ENCODE measurements around the gene YLPM1.

YLPM1 gene

GRCh38 chr14:74835645-74836250 is 72.6 kb downstream of the YLPM1 start:
- Histone ChIP-seq H3K4me1 (ENCODE audit: control insufficient read depth in 5 of 5, insufficient read depth in 5 of 5, low read length in 5 of 5) (peaks cover 0 to 23% (median 5%) of the 10 kb centered on the region in 5 donors), H3K27ac (ENCODE audit: low read depth, low read length) (no peak overlapping the region), H3K27me3 (ENCODE audit: control insufficient read depth in 5 of 5, insufficient read depth in 4 of 5, low read length in 5 of 5) (no peaks in the 10 kb centered on the region), H3K9me3 (ENCODE audit: control insufficient read depth in 5 of 5, low read length in 5 of 5) (no peaks in the 10 kb centered on the region), H3K9ac (ENCODE audit: low read length in 5 of 5) (no peak overlapping the region), H3K4me3 (ENCODE audit: low read depth in 1 of 5, low read length in 5 of 5) (no peak overlapping the region), H3K36me3 (ENCODE audit: control insufficient read depth in 5 of 5, insufficient read depth in 5 of 5, low read length in 5 of 5) (peaks cover 6 to 21% (median 16%) of the 10 kb centered on the region in 5 donors)

GRCh38 chr14:74836251-74836960 is 73.3 kb downstream of the YLPM1 start:
- Histone ChIP-seq H3K9ac (ENCODE audit: low read length in 5 of 5) (peak overlapping the region in 1 of 5 donors; percentile 24), H3K4me3 (ENCODE audit: low read depth in 1 of 5, low read length in 5 of 5) (no peak overlapping the region), H3K27me3 (ENCODE audit: control insufficient read depth in 5 of 5, insufficient read depth in 4 of 5, low read length in 5 of 5) (no peaks in the 10 kb centered on the region), H3K9me3 (ENCODE audit: control insufficient read depth in 5 of 5, low read length in 5 of 5) (no peaks in the 10 kb centered on the region), H3K27ac (ENCODE audit: low read depth, low read length) (peak overlapping the region; percentile 68), H3K36me3 (ENCODE audit: control insufficient read depth in 5 of 5, insufficient read depth in 5 of 5, low read length in 5 of 5) (peaks cover 5 to 16% (median 11%) of the 10 kb centered on the region in 5 donors), H3K4me1 (ENCODE audit: control insufficient read depth in 5 of 5, insufficient read depth in 5 of 5, low read length in 5 of 5) (peaks cover 0 to 23% (median 5%) of the 10 kb centered on the region in 5 donors)

- Histone ChIP-seq H3K4me3 (ENCODE audit: low read depth in 1 of 5, low read length in 5 of 5) (peak overlapping the region in 2 of 5 donors; percentile 12 to 20), H3K27ac (ENCODE audit: low read depth, low read length) (peak overlapping the region; percentile 68), H3K4me1 (ENCODE audit: control insufficient read depth in 5 of 5, insufficient read depth in 5 of 5, low read length in 5 of 5) (peaks cover 0 to 23% (median 8%) of the 10 kb centered on the region in 5 donors), H3K36me3 (ENCODE audit: control insufficient read depth in 5 of 5, insufficient read depth in 5 of 5, low read length in 5 of 5) (peaks cover 5 to 13% (median 9%) of the 10 kb centered on the region in 5 donors), H3K9me3 (ENCODE audit: control insufficient read depth in 5 of 5, low read length in 5 of 5) (no peaks in the 10 kb centered on the region), H3K9ac (ENCODE audit: low read length in 5 of 5) (peak overlapping the region in 3 of 5 donors; percentile 31 to 40 (median 40)), H3K27me3 (ENCODE audit: control insufficient read depth in 5 of 5, insufficient read depth in 4 of 5, low read length in 5 of 5) (no peaks in the 10 kb centered on the region)
These were observed 75.0 kb downstream of the YLPM1 start for GRCh38 chr14:74838166-74838565.

- Histone ChIP-seq H3K36me3 (ENCODE audit: control insufficient read depth in 5 of 5, insufficient read depth in 5 of 5, low read length in 5 of 5) (peaks cover 1 to 8% (median 5%) of the 10 kb centered on the region in 5 donors), H3K27me3 (ENCODE audit: control insufficient read depth in 5 of 5, insufficient read depth in 4 of 5, low read length in 5 of 5) (no peaks in the 10 kb centered on the region), H3K4me1 (ENCODE audit: control insufficient read depth in 5 of 5, insufficient read depth in 5 of 5, low read length in 5 of 5) (peaks cover 5 to 46% (median 28%) of the 10 kb centered on the region in 5 donors), H3K9me3 (ENCODE audit: control insufficient read depth in 5 of 5, low read length in 5 of 5) (no peaks in the 10 kb centered on the region), H3K27ac (ENCODE audit: low read depth, low read length) (no peak overlapping the region), H3K9ac (ENCODE audit: low read length in 5 of 5) (no peak overlapping the region), H3K4me3 (ENCODE audit: low read depth in 1 of 5, low read length in 5 of 5) (no peak overlapping the region)
These were observed 77.5 kb downstream of the YLPM1 start for GRCh38 chr14:74840603-74841030.

- Histone ChIP-seq H3K9ac (ENCODE audit: low read length in 5 of 5) (no peak overlapping the region), H3K27ac (ENCODE audit: low read depth, low read length) (no peak overlapping the region), H3K9me3 (ENCODE audit: control insufficient read depth in 5 of 5, low read length in 5 of 5) (no peaks in the 10 kb centered on the region), H3K36me3 (ENCODE audit: control insufficient read depth in 5 of 5, insufficient read depth in 5 of 5, low read length in 5 of 5) (peaks cover 0 to 5% (median 5%) of the 10 kb centered on the region in 5 donors), H3K27me3 (ENCODE audit: control insufficient read depth in 5 of 5, insufficient read depth in 4 of 5, low read length in 5 of 5) (no peaks in the 10 kb centered on the region), H3K4me3 (ENCODE audit: low read depth in 1 of 5, low read length in 5 of 5) (no peak overlapping the region), H3K4me1 (ENCODE audit: control insufficient read depth in 5 of 5, insufficient read depth in 5 of 5, low read length in 5 of 5) (peaks cover 5 to 50% (median 35%) of the 10 kb centered on the region in 5 donors)
These were observed 78.4 kb downstream of the YLPM1 start for GRCh38 chr14:74841230-74842207.

- Histone ChIP-seq H3K9me3 (ENCODE audit: control insufficient read depth in 5 of 5, low read length in 5 of 5) (no peaks in the 10 kb centered on the region), H3K27ac (ENCODE audit: low read depth, low read length) (peak overlapping the region; percentile 79), H3K4me3 (ENCODE audit: low read depth in 1 of 5, low read length in 5 of 5) (no peak overlapping the region), H3K4me1 (ENCODE audit: control insufficient read depth in 5 of 5, insufficient read depth in 5 of 5, low read length in 5 of 5) (peaks cover 5 to 51% (median 33%) of the 10 kb centered on the region in 5 donors), H3K36me3 (ENCODE audit: control insufficient read depth in 5 of 5, insufficient read depth in 5 of 5, low read length in 5 of 5) (peaks cover 0 to 5% (median 5%) of the 10 kb centered on the region in 5 donors), H3K27me3 (ENCODE audit: control insufficient read depth in 5 of 5, insufficient read depth in 4 of 5, low read length in 5 of 5) (no peaks in the 10 kb centered on the region), H3K9ac (ENCODE audit: low read length in 5 of 5) (peak overlapping the region in 1 of 5 donors; percentile 38)
These were observed 80.5 kb downstream of the YLPM1 start for GRCh38 chr14:74843653-74844052.

- Histone ChIP-seq H3K27ac (ENCODE audit: low read depth, low read length) (peak overlapping the region; percentile 79), H3K36me3 (ENCODE audit: control insufficient read depth in 5 of 5, insufficient read depth in 5 of 5, low read length in 5 of 5) (no peaks in the 10 kb centered on the region), H3K9me3 (ENCODE audit: control insufficient read depth in 5 of 5, low read length in 5 of 5) (no peaks in the 10 kb centered on the region), H3K9ac (ENCODE audit: low read length in 5 of 5) (peak overlapping the region in 2 of 5 donors; percentile 12 to 62), H3K4me3 (ENCODE audit: low read depth in 1 of 5, low read length in 5 of 5) (no peak overlapping the region), H3K4me1 (ENCODE audit: control insufficient read depth in 5 of 5, insufficient read depth in 5 of 5, low read length in 5 of 5) (peaks cover 5 to 64% (median 43%) of the 10 kb centered on the region in 5 donors), H3K27me3 (ENCODE audit: control insufficient read depth in 5 of 5, insufficient read depth in 4 of 5, low read length in 5 of 5) (no peaks in the 10 kb centered on the region)
These were observed 83.1 kb downstream of the YLPM1 start for GRCh38 chr14:74846168-74846567.

- Histone ChIP-seq H3K27me3 (ENCODE audit: control insufficient read depth in 5 of 5, insufficient read depth in 4 of 5, low read length in 5 of 5) (no peaks in the 10 kb centered on the region), H3K27ac (ENCODE audit: low read depth, low read length) (peak overlapping the region; percentile 79), H3K4me1 (ENCODE audit: control insufficient read depth in 5 of 5, insufficient read depth in 5 of 5, low read length in 5 of 5) (peaks cover 5 to 67% (median 43%) of the 10 kb centered on the region in 5 donors)
These were observed 84.0 kb downstream of the YLPM1 start for GRCh38 chr14:74846968-74847665.

GRCh38 chr14:74848768-74849167 is 85.7 kb downstream of the YLPM1 start:
- no peaks in the 10 kb centered on the region for H3K27me3 ChIP-seq (ENCODE audit: control insufficient read depth in 5 of 5, insufficient read depth in 4 of 5, low read length in 5 of 5)
- H3K4me1 ChIP-seq (ENCODE audit: control insufficient read depth in 5 of 5, insufficient read depth in 5 of 5, low read length in 5 of 5) = peaks cover 1 to 75% (median 53%) of the 10 kb centered on the region in 5 donors
- no peaks in the 10 kb centered on the region for H3K9me3 ChIP-seq (ENCODE audit: control insufficient read depth in 5 of 5, low read length in 5 of 5)
- peak overlapping the region in 1 of 5 donors; percentile 16 for H3K9ac ChIP-seq (ENCODE audit: low read length in 5 of 5)
- peak overlapping the region; percentile 79 for H3K27ac ChIP-seq (ENCODE audit: low read depth, low read length)
- no peak overlapping the region for H3K4me3 ChIP-seq (ENCODE audit: low read depth in 1 of 5, low read length in 5 of 5)
- no peaks in the 10 kb centered on the region for H3K36me3 ChIP-seq (ENCODE audit: control insufficient read depth in 5 of 5, insufficient read depth in 5 of 5, low read length in 5 of 5)

More at GRCh38 chr14:74846968-74847665, 84.0 kb downstream of the YLPM1 start:
- Histone ChIP-seq H3K9ac (ENCODE audit: low read length in 5 of 5) (no peak overlapping the region), H3K36me3 (ENCODE audit: control insufficient read depth in 5 of 5, insufficient read depth in 5 of 5, low read length in 5 of 5) (no peaks in the 10 kb centered on the region), H3K9me3 (ENCODE audit: control insufficient read depth in 5 of 5, low read length in 5 of 5) (no peaks in the 10 kb centered on the region), H3K4me3 (ENCODE audit: low read depth in 1 of 5, low read length in 5 of 5) (no peak overlapping the region)
